Eye (tissue), 1 donor: ENCODE measurements around the gene SLC5A6.
A peak's percentile ranks its signal among the peaks of the same experiment; 100 is the strongest.
"Not testable (repeated sequence)": the region's sequence is repeated elsewhere in the genome, so short reads cannot be mapped to it uniquely, and the experiment has no call there.

Experiments used
- DNase-seq: peaks from one replicate; pipeline ENCODE4 v3.0.0-alpha.2; 2015

The SLC5A6 gene

GRCh38 chr2:27203741-27204140 is 8.3 kb downstream of the SLC5A6 start:
- DNase-seq, result no peak

- DNase-seq, result no peak
Measured at GRCh38 chr2:27202854-27203253, 9.2 kb downstream of the SLC5A6 start.

- no peak for DNase-seq
Measured at GRCh38 chr2:27201675-27202074, 10.4 kb downstream of the SLC5A6 start.

- no peak for DNase-seq
Measured at GRCh38 chr2:27199241-27199640, 12.8 kb downstream of the SLC5A6 start.

- no peak for DNase-seq
Measured at GRCh38 chr2:27198627-27199026, 13.4 kb downstream of the SLC5A6 start.

- DNase-seq, result not testable (repeated sequence)
Measured at GRCh38 chr2:27198068-27198467, 14.0 kb downstream of the SLC5A6 start.

- not testable (repeated sequence) for DNase-seq
Measured at GRCh38 chr2:27195799-27196198, 16.3 kb downstream of the SLC5A6 start.

- no peak for DNase-seq
Measured at GRCh38 chr2:27194538-27195354, 17.3 kb downstream of the SLC5A6 start.

- DNase-seq, result peak; percentile 81
Measured at GRCh38 chr2:27191070-27191829, 20.8 kb downstream of the SLC5A6 start.

GRCh38 chr2:27189989-27190388 is 22.1 kb downstream of the SLC5A6 start:
- DNase-seq, result no peak

- DNase-seq, result no peak
Measured at GRCh38 chr2:27186613-27187345, 25.3 kb downstream of the SLC5A6 start.

- DNase-seq, result no peak
Measured at GRCh38 chr2:27185331-27186026, 26.6 kb downstream of the SLC5A6 start.

GRCh38 chr2:27184115-27184514 is 28.0 kb downstream of the SLC5A6 start:
- DNase-seq, result no peak

GRCh38 chr2:27182346-27182745 is 29.7 kb downstream of the SLC5A6 start:
- no peak for DNase-seq

- no peak for DNase-seq
Measured at GRCh38 chr2:27179344-27180000, 32.6 kb downstream of the SLC5A6 start.

GRCh38 chr2:27178469-27178868 is 33.6 kb downstream of the SLC5A6 start:
- DNase-seq, result no peak

- no peak for DNase-seq
Measured at GRCh38 chr2:27177441-27178351, 34.4 kb downstream of the SLC5A6 start.

GRCh38 chr2:27175781-27176180 is 36.3 kb downstream of the SLC5A6 start:
- not testable (repeated sequence) for DNase-seq

- DNase-seq, result no peak
Measured at GRCh38 chr2:27175330-27175729, 36.7 kb downstream of the SLC5A6 start.

- DNase-seq, result no peak
Measured at GRCh38 chr2:27174638-27175037, 37.4 kb downstream of the SLC5A6 start.

- no peak for DNase-seq
Measured at GRCh38 chr2:27171351-27171848, 40.7 kb downstream of the SLC5A6 start.
